ENCODE results near the gene PAH.

- TF ChIP-seq POLR2A (IDR thresholded peaks at IDR 0.05) (no peak), CTCF (IDR thresholded peaks at IDR 0.05) (no peak)
These were observed 39.8 kb upstream of the PAH start for GRCh38 chr12:102956738-102957327.
